MM.1S (cell line): ENCODE measurements around the gene SGMS1.

ENCODE experiments used
- DNase-seq: peaks from one replicate; pipeline ENCODE4 v3.0.0-alpha.2; 2015
- H2AFZ ChIP-seq: fragments of 300-600 bp; sonication (generic); 2 replicates; pipeline ENCODE4 v1.6.0; 2016; ENCODE audit warnings: antibody characterized with exemption, low read length
- H3F3A ChIP-seq: fragments of 300-600 bp; sonication (generic); 2 replicates; pipeline ENCODE4 v1.6.1; 2016; ENCODE audit warnings: mild to moderate bottlenecking, antibody characterized with exemption, low read length, moderate library complexity, mixed read lengths; ENCODE audit not compliant: insufficient read depth
- H3K27ac ChIP-seq: fragments of 300-600 bp; sonication (generic); 2 replicates; pipeline ENCODE4 v1.5.1; 2016; ENCODE audit warnings: mild to moderate bottlenecking, low read length
- H3K27me3 ChIP-seq: fragments of 300-600 bp; sonication (generic); replicated peaks from 2 replicates; pipeline ENCODE4 v1.6.0; 2016; ENCODE audit warnings: low read length; ENCODE audit not compliant: insufficient read depth
- H3K36me3 ChIP-seq: fragments of 300-600 bp; sonication (generic); replicated peaks from 2 replicates; pipeline ENCODE4 v1.6.1; 2016; ENCODE audit warnings: mild to moderate bottlenecking, low read length, mixed read lengths; ENCODE audit not compliant: insufficient read depth
- H3K4me1 ChIP-seq: fragments of 300-600 bp; sonication (generic); 2 replicates; pipeline ENCODE4 v1.6.1; 2016; ENCODE audit warnings: low read length, mixed read lengths
- H3K4me2 ChIP-seq: fragments of 300-600 bp; sonication (generic); 2 replicates; pipeline ENCODE4 v1.6.0; 2016; ENCODE audit warnings: low read depth, low read length
- H3K4me3 ChIP-seq: fragments of 300-600 bp; sonication (generic); 2 replicates; pipeline ENCODE4 v1.5.1; 2016; ENCODE audit warnings: low read length, mixed read lengths
- H3K79me2 ChIP-seq: fragments of 300-600 bp; sonication (generic); 2 replicates; pipeline ENCODE4 v1.6.1; 2016; ENCODE audit warnings: mixed run types, low read length, mixed read lengths
- H3K9ac ChIP-seq: fragments of 300-600 bp; sonication (generic); 2 replicates; pipeline ENCODE4 v1.6.1; 2016; ENCODE audit warnings: low read length, mixed read lengths
- H3K9me2 ChIP-seq: fragments of 300-600 bp; sonication (generic); replicated peaks from 2 replicates; pipeline ENCODE4 v1.6.1; 2016; ENCODE audit warnings: mild to moderate bottlenecking, low read length, mixed read lengths; ENCODE audit not compliant: insufficient read depth
- H3K9me3 ChIP-seq: fragments of 300-600 bp; sonication (generic); replicated peaks from 2 replicates; pipeline ENCODE4 v1.6.1; 2016; ENCODE audit warnings: mild to moderate bottlenecking, low read length, mixed read lengths; ENCODE audit not compliant: insufficient read depth
- H4K20me1 ChIP-seq: fragments of 300-600 bp; sonication (generic); 2 replicates; pipeline ENCODE4 v1.6.1; 2016; ENCODE audit warnings: mild to moderate bottlenecking, low read length, moderate library complexity, mixed read lengths; ENCODE audit not compliant: insufficient read depth
- CTCF ChIP-seq: fragments of 300-600 bp; sonication (generic); IDR thresholded peaks from 2 replicates; pipeline ENCODE4 v1.5.1; 2016; ENCODE audit warnings: antibody characterized with exemption, low read length, mixed read lengths
- EZH2 ChIP-seq: fragments of 300-600 bp; sonication (generic); optimal IDR thresholded peaks from 2 replicates; pipeline ENCODE3; 2017; ENCODE audit warnings: low read depth, mild to moderate bottlenecking, antibody characterized with exemption, low read length, mixed read lengths
- EZH2phosphoT487 ChIP-seq: fragments of 300-600 bp; sonication (generic); IDR thresholded peaks from 2 replicates; pipeline ENCODE4 v1.6.1; 2018; ENCODE audit warnings: antibody characterized with exemption, low read length

SGMS1 gene

GRCh38 chr10:50324046-50324445 is 299.7 kb downstream of the SGMS1 start:
- H3K4me1 ChIP-seq: peaks cover 39% of the 10 kb centered on the region
- H3K4me3 ChIP-seq: no peak overlapping the region
- no peaks in the 10 kb centered on the region for H3K36me3 ChIP-seq
- TF ChIP-seq EZH2phosphoT487 (no peak), EZH2 (no peak), CTCF (no peak)
- DNase-seq: no peak
- no peak overlapping the region for H3K27ac ChIP-seq
- no peak overlapping the region for H2AFZ ChIP-seq
- H3K79me2 ChIP-seq: no peaks in the 10 kb centered on the region
- H3K9me3 ChIP-seq: no peaks in the 10 kb centered on the region
- no peak overlapping the region for H3K4me2 ChIP-seq
- H3K9me2 ChIP-seq: no peaks in the 10 kb centered on the region
- H3K27me3 ChIP-seq: no peaks in the 10 kb centered on the region
- H4K20me1 ChIP-seq: no peaks in the 10 kb centered on the region
- no peak overlapping the region for H3K9ac ChIP-seq
- H3F3A ChIP-seq: no peaks in the 10 kb centered on the region

- peaks cover 32% of the 10 kb centered on the region for H3K4me1 ChIP-seq
- no peaks in the 10 kb centered on the region for H3K36me3 ChIP-seq
- H3K4me2 ChIP-seq: no peak overlapping the region
- no peaks in the 10 kb centered on the region for H3F3A ChIP-seq
- no peaks in the 10 kb centered on the region for H3K79me2 ChIP-seq
- TF ChIP-seq EZH2: no peak
- no peak for TF ChIP-seq CTCF
- TF ChIP-seq EZH2phosphoT487: no peak
- H4K20me1 ChIP-seq: no peaks in the 10 kb centered on the region
- DNase-seq: no peak
- no peak overlapping the region for H3K4me3 ChIP-seq
- H3K9me3 ChIP-seq: no peaks in the 10 kb centered on the region
- no peaks in the 10 kb centered on the region for H3K9me2 ChIP-seq
- H3K9ac ChIP-seq: no peak overlapping the region
- no peak overlapping the region for H3K27ac ChIP-seq
- no peaks in the 10 kb centered on the region for H3K27me3 ChIP-seq
- no peak overlapping the region for H2AFZ ChIP-seq
Observed at GRCh38 chr10:50322077-50322476, 301.7 kb downstream of the SGMS1 start.

GRCh38 chr10:50318129-50318528 is 305.6 kb downstream of the SGMS1 start:
- Histone ChIP-seq H3K9me3 (no peaks in the 10 kb centered on the region), H3K9me2 (no peaks in the 10 kb centered on the region), H2AFZ (no peak overlapping the region), H3K27me3 (no peaks in the 10 kb centered on the region), H3K27ac (no peak overlapping the region), H3K36me3 (no peaks in the 10 kb centered on the region), H3K4me3 (no peak overlapping the region), H4K20me1 (no peaks in the 10 kb centered on the region), H3K9ac (no peak overlapping the region), H3K4me1 (peaks cover 15% of the 10 kb centered on the region), H3F3A (no peaks in the 10 kb centered on the region), H3K79me2 (no peaks in the 10 kb centered on the region), H3K4me2 (no peak overlapping the region)
- no peak for DNase-seq
- no peak for TF ChIP-seq CTCF
- TF ChIP-seq EZH2phosphoT487: no peak
- no peak for TF ChIP-seq EZH2
